GM19240 (cell line): ENCODE data around the gene SGMS2.
"Not testable (repeated sequence)": the region's sequence is repeated elsewhere in the genome, so short reads cannot be mapped to it uniquely, and the experiment has no call there.

ENCODE experiments used
- DNase-seq: peaks from one replicate; pipeline ENCODE4 v3.0.0; 2011; ENCODE audit warnings: low spot score; ENCODE audit not compliant: insufficient read length

The SGMS2 gene

GRCh38 chr4:107906458-107907100, 81.8 kb downstream of the SGMS2 start:
- no peak for DNase-seq

GRCh38 chr4:107908377-107908776, 83.6 kb downstream of the SGMS2 start:
- DNase-seq, result no peak

- no peak for DNase-seq
Observed at GRCh38 chr4:107913283-107913899, 88.7 kb downstream of the SGMS2 start.

GRCh38 chr4:107915220-107915619, 90.5 kb downstream of the SGMS2 start:
- no peak for DNase-seq

- DNase-seq, result no peak
Observed at GRCh38 chr4:107916623-107917022, 91.9 kb downstream of the SGMS2 start.

- DNase-seq, result no peak
Observed at GRCh38 chr4:107917500-107917899, 92.8 kb downstream of the SGMS2 start.

GRCh38 chr4:107922486-107923473, 98.0 kb downstream of the SGMS2 start:
- DNase-seq, result no peak

GRCh38 chr4:107925713-107926112, 101.0 kb downstream of the SGMS2 start:
- DNase-seq, result not testable (repeated sequence)

- not testable (repeated sequence) for DNase-seq
Observed at GRCh38 chr4:107926875-107927274, 102.1 kb downstream of the SGMS2 start.

GRCh38 chr4:107930821-107931774, 106.4 kb downstream of the SGMS2 start, which contains the start of gene CYP2U1:
CYP2U1 (plus strand) TSS chr4:107931549; CDS start chr4:107931644, 95 bp downstream.
- peak; percentile 65 for DNase-seq

- DNase-seq, result no peak
Observed at GRCh38 chr4:107931775-107932321, 107.1 kb downstream of the SGMS2 start.

GRCh38 chr4:107935246-107935645, 110.5 kb downstream of the SGMS2 start:
- no peak for DNase-seq

- DNase-seq, result no peak
Observed at GRCh38 chr4:107937040-107937439, 112.3 kb downstream of the SGMS2 start.

- DNase-seq, result no peak
Observed at GRCh38 chr4:107939307-107939706, 114.6 kb downstream of the SGMS2 start.

GRCh38 chr4:107945809-107946208, 121.1 kb downstream of the SGMS2 start:
- no peak for DNase-seq

- no peak for DNase-seq
Observed at GRCh38 chr4:107950746-107951540, 126.2 kb downstream of the SGMS2 start.

GRCh38 chr4:107951551-107951950, 126.8 kb downstream of the SGMS2 start:
- DNase-seq, result no peak

GRCh38 chr4:107956011-107956410, 131.3 kb downstream of the SGMS2 start:
- DNase-seq, result no peak
